K562 (cell line): Measurements from ENCODE around the gene CUL1. TPM values are rescaled to one million over a fixed set of nuclear protein-coding genes. Genes with fewer than 3 reads are reported as not detected.
A peak's percentile ranks its signal among the peaks of the same experiment; 100 is the strongest.

Experiments used
- ATAC-seq: fragments of 200-7000 bp; cut with Tn5 transposase; 3 replicates; pipeline ENCODE4 v1.9.1; 2020; ENCODE audit warnings: moderate library complexity
- BruUV-seq: library from RNA; stranded (reverse); fragments of 400-500 nt; replicated peaks from 2 replicates; lab custom pipeline; 2021; lab: Mats Ljungman, UMichigan
- CTCF ChIA-PET: fragments of 300-600 bp; formaldehyde crosslinking; extraction: SDS; loops from one replicate; lab custom pipeline; 2021; ENCODE audit warnings: low intra/inter-chr PET ratio; lab: Yijun Ruan, JAX
- POLR2A ChIA-PET: fragments of 300-600, 350-650 bp; sonication (Branson Sonifier 250); formaldehyde crosslinking; extraction: SDS; loops from one replicate; lab custom pipeline; 2021; ENCODE audit warnings: antibody characterized with exemption, inconsistent platforms; lab: Yijun Ruan, JAX
- DNase-seq, 4 experiments: peaks; one replicate each; pipeline versions ENCODE4 v3.0.0 to v3.0.0-alpha.2; 2011 to 2018; ENCODE audit warnings: low spot score in 3 of 4, mixed read lengths in 3 of 4; ENCODE audit errors: extremely low read depth in 1 of 4
- FAIRE-seq: peaks from 2 replicates; lab custom pipeline; 2011; peaks lifted over from hg19 to GRCh38; lab: Jason Lieb, UNC
- H2AFZ ChIP-seq: 2 replicates; pipeline ENCODE4 v1.6.0; 2011; ENCODE audit warnings: low read depth, low read length, control low read depth, inconsistent platforms
- H3K27ac ChIP-seq: fragments of 200-600 bp; 3 replicates; pipeline ENCODE4 v1.8.0; 2011; ENCODE audit warnings: low read depth, mild to moderate bottlenecking, control low read depth, inconsistent platforms, low read length, moderate library complexity, mixed read lengths; ENCODE audit errors: extremely low read depth
- H3K27me3 ChIP-seq, 2 experiments: fragments of 300-600 bp in 1 of 2; 2 replicates in 1 of 2; 3 replicates in 1 of 2; pipeline versions ENCODE4 v1.6.0 to v1.8.0; 2011; ENCODE audit warnings: inconsistent platforms in 2 of 2, low read length in 2 of 2, mild to moderate bottlenecking in 1 of 2, mixed read lengths in 1 of 2, moderate library complexity in 1 of 2; ENCODE audit not compliant: control insufficient read depth in 2 of 2, insufficient read depth in 2 of 2
- H3K36me3 ChIP-seq: fragments of 300-600 bp; 3 replicates; pipeline ENCODE4 v1.8.0; 2011; ENCODE audit warnings: mild to moderate bottlenecking, low read length, inconsistent platforms; ENCODE audit not compliant: control insufficient read depth, insufficient read depth
- H3K4me1 ChIP-seq, 2 experiments: fragments of 200-600 bp in 1 of 2; replicated peaks in 1 of 2; 2 replicates in 1 of 2; 3 replicates in 1 of 2; pipeline versions ENCODE4 v1.5.1 to v1.8.0; 2011; ENCODE audit warnings: inconsistent platforms in 2 of 2, low read length in 2 of 2, mild to moderate bottlenecking in 1 of 2, mixed read lengths in 1 of 2, moderate library complexity in 1 of 2; ENCODE audit not compliant: control insufficient read depth in 2 of 2, insufficient read depth in 2 of 2
- H3K4me2 ChIP-seq: 2 replicates; pipeline ENCODE4 v1.6.1; 2011; ENCODE audit warnings: low read length, control low read depth, inconsistent platforms, mixed read lengths; ENCODE audit not compliant: insufficient read depth
- H3K4me3 ChIP-seq: fragments of 200-600 bp; sonication (generic), shearing (Covaris generic); 2 replicates; pipeline ENCODE4 v1.5.1; 2016; ENCODE audit warnings: control low read depth, inconsistent platforms
- H3K79me2 ChIP-seq: fragments of 200-600 bp; 3 replicates; pipeline ENCODE4 v1.8.0; 2011; ENCODE audit warnings: low read length, inconsistent platforms; ENCODE audit not compliant: control insufficient read depth, insufficient read depth
- H3K9ac ChIP-seq, 2 experiments: 2 replicates each; pipeline versions ENCODE4 v1.6.0 to v1.6.1; 2011; ENCODE audit warnings: low read depth in 2 of 2, low read length in 2 of 2, control low read depth in 1 of 2, inconsistent platforms in 1 of 2, mild to moderate bottlenecking in 1 of 2, mixed read lengths in 1 of 2; ENCODE audit not compliant: insufficient read depth in 1 of 2
- H3K9me1 ChIP-seq: one replicate; pipeline ENCODE4 v1.6.0; 2011; ENCODE audit warnings: inconsistent platforms, mild to moderate bottlenecking, low read length, moderate library complexity; ENCODE audit not compliant: control insufficient read depth, insufficient read depth
- H3K9me3 ChIP-seq: replicated peaks from 2 replicates; pipeline ENCODE4 v1.5.1; 2011; ENCODE audit warnings: low read depth, low read length, inconsistent platforms; ENCODE audit not compliant: control insufficient read depth, insufficient read depth
- H4K20me1 ChIP-seq: replicated peaks from 2 replicates; pipeline ENCODE4 v1.6.1; 2011; ENCODE audit warnings: low read length, inconsistent platforms, mixed read lengths; ENCODE audit not compliant: control insufficient read depth, insufficient read depth
- CLOCK ChIP-seq: fragments of 250-450 bp; sonication (Bioruptor Pico); IDR thresholded peaks from 2 replicates; pipeline ENCODE4 v1.4.0; 2020; ENCODE audit warnings: mild to moderate bottlenecking, moderate library complexity, borderline replicate concordance
- HMG20A ChIP-seq: fragments of 450-650 bp; formaldehyde crosslinking; conservative IDR thresholded peaks from 2 replicates; pipeline ENCODE4 v1.4.0; 2020; ENCODE audit warnings: mild to moderate bottlenecking, mixed read lengths
- IRF2 ChIP-seq: sonication (generic); formaldehyde crosslinking; IDR thresholded peaks from 2 replicates; pipeline ENCODE4 v1.8.1; 2022; ENCODE audit warnings: mild to moderate bottlenecking, missing genetic modification reagents
- SPI1 ChIP-seq: IDR thresholded peaks from 2 replicates; pipeline ENCODE4 v1.6.1; 2011; ENCODE audit warnings: low read depth, low read length, control low read depth, borderline replicate concordance
- ZNF253 ChIP-seq: fragments of 250-450 bp; sonication (Bioruptor Pico); conservative IDR thresholded peaks from 2 replicates; pipeline ENCODE4 v1.6.1; 2021; ENCODE audit warnings: mild to moderate bottlenecking
- WGBS: fragments of 100-300 bp; shearing (Covaris generic); methylation state at CpG from one replicate; pipeline ENCODE4 v1.1.6; 2016; ENCODE audit warnings: low coverage, mixed read lengths; ENCODE audit not compliant: insufficient coverage; ENCODE audit errors: missing lambda C conversion rate; 5-methylcytosine and 5-hydroxymethylcytosine counted together
- in situ Hi-C: fragments of 300-500 bp; cut with MboI; formaldehyde crosslinking; loops from 4 replicates; pipeline ENCODE4 v1.15.0; 2018; ENCODE audit warnings: inconsistent platforms, mixed read lengths
- intact Hi-C: fragments of 100-400 bp; cut with micrococcal nuclease; formaldehyde crosslinking; loops from 2 replicates; pipeline ENCODE4 v1.14.2; 2022
- polyA plus RNA-seq, 8 experiments: library from polyadenylated mRNA; depleted of rRNA in 4 of 8; stranded (reverse) in 5 of 8; unstranded in 3 of 8; fragments of >200 nt; fragmentation: Nextera tagmentation in 2 of 8; fragmentation: Illumina TruSeq in 1 of 8; extraction: Ambion mirVana in 2 of 8; extraction: Trizol in 1 of 8; gene quantifications; 2 replicates each; pipeline versions ENCODE4 v1.2.1 to v1.2.3, GENCODE V29; 2011 to 2014; ENCODE audit warnings: inconsistent platforms in 1 of 8, missing spikeins in 1 of 8
- total RNA-seq, 7 experiments: library from RNA; depleted of rRNA in 6 of 7; stranded (reverse); fragments of >200 nt in 6 of 7; fragmentation: Illumina TruSeq in 2 of 7; extraction: Trizol in 2 of 7; gene quantifications; 2 replicates each; pipeline versions ENCODE4 v1.2.1 to v1.2.3, GENCODE V29; 2011 to 2021; ENCODE audit warnings: low replicate concordance in 1 of 7
- TF ChIP-seq, protein P1 (sequence below): sonication (generic); formaldehyde crosslinking; IDR thresholded peaks from 2 replicates; pipeline ENCODE4 v1.8.0; 2022; ENCODE audit warnings: mild to moderate bottlenecking, low read depth, missing genetic modification reagents
- TF ChIP-seq, protein P2 (sequence below): IDR thresholded peaks from 2 replicates; pipeline ENCODE4 v1.6.1; 2012; ENCODE audit warnings: low read depth, low read length, improper control_type of control experiment, borderline replicate concordance

The CUL1 gene
- total and polyA plus RNA-seq, 9 of the 15 experiments (the other 6 are each of a cell fraction or from before 2014, with no cell fraction given): 31.5 to 107 (median 96.5) TPM

- TF ChIP-seq, protein P1, sequence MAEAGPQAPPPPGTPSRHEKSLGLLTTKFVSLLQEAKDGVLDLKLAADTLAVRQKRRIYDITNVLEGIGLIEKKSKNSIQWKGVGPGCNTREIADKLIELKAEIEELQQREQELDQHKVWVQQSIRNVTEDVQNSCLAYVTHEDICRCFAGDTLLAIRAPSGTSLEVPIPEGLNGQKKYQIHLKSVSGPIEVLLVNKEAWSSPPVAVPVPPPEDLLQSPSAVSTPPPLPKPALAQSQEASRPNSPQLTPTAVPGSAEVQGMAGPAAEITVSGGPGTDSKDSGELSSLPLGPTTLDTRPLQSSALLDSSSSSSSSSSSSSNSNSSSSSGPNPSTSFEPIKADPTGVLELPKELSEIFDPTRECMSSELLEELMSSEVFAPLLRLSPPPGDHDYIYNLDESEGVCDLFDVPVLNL (CRISPR knock-in tag): peak; percentile 63; the same call in 1 of the 2 replicates
- TF ChIP-seq CLOCK (CRISPR knock-in tag) (no peak), IRF2 (CRISPR knock-in tag) (0 out of 2 replicates have a peak, but pooled peaks have one; percentile 55), ZNF253 (CRISPR knock-in tag) (no peak), HMG20A (CRISPR knock-in tag) (no peak)
Observed at GRCh38 chr7:148814922-148815559, 116.3 kb downstream of the CUL1 start (continued).

GRCh38 chr7:148815612-148816011 lies 116.9 kb downstream of the CUL1 start:
- POLR2A ChIA-PET: interaction anchor here (0.9 to 2.4 kb wide), 8 partner anchors 10 to 67 kb away, joined by 3 to 13 read pairs (median 4); no protein-coding TSS in a partner anchor
- H3K9me3 ChIP-seq: no peaks in the 10 kb centered on the region
- no peak overlapping the region for H3K27ac ChIP-seq
- no peak for FAIRE-seq
- no peaks in the 10 kb centered on the region for H3K27me3 ChIP-seq
- peaks cover 100% of the 10 kb centered on the region for H3K36me3 ChIP-seq
- TF ChIP-seq, protein P2, sequence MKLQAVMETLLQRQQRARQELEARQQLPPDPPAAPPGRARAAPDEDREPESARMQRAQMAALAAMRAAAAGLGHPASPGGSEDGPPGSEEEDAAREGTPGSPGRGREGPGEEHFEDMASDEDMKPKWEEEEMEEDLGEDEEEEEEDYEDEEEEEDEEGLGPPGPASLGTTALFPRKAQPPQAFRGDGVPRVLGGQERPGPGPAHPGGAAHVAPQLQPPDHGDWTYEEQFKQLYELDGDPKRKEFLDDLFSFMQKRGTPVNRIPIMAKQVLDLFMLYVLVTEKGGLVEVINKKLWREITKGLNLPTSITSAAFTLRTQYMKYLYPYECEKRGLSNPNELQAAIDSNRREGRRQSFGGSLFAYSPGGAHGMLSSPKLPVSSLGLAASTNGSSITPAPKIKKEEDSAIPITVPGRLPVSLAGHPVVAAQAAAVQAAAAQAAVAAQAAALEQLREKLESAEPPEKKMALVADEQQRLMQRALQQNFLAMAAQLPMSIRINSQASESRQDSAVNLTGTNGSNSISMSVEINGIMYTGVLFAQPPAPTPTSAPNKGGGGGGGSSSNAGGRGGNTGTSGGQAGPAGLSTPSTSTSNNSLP: no peak
- peak; percentile 54; the same call in 1 of the 2 replicates for TF ChIP-seq SPI1
- no peaks in the 10 kb centered on the region for H4K20me1 ChIP-seq
- 80% methylated on average over 3 of the region's 3 CpGs for WGBS
- intact Hi-C loops: no loop called here
- no peak for DNase-seq
- in situ Hi-C loops: no loop called here
- no TSS peak for BruUV-seq
- H3K79me2 ChIP-seq: peaks cover 3% of the 10 kb centered on the region; the same call in 1 of the 3 replicates
- no peak for ATAC-seq
- no peak overlapping the region for H3K4me2 ChIP-seq
- no peak overlapping the region for H2AFZ ChIP-seq
- no peak overlapping the region for H3K9ac ChIP-seq
- H3K9me1 ChIP-seq: no peaks in the 10 kb centered on the region
- H3K4me1 ChIP-seq: no peaks in the 10 kb centered on the region
- no peak overlapping the region for H3K4me3 ChIP-seq
- CTCF ChIA-PET: no interaction called here
